ENCODE measurements around the gene TSPAN2. TPM values are rescaled to one million over a fixed set of nuclear protein-coding genes. Genes with fewer than 3 reads are reported as not detected.

TSPAN2 gene
- total and polyA plus RNA-seq, 11 donors = 2.8 to 10.6 (median 7.1) TPM

DNA sequence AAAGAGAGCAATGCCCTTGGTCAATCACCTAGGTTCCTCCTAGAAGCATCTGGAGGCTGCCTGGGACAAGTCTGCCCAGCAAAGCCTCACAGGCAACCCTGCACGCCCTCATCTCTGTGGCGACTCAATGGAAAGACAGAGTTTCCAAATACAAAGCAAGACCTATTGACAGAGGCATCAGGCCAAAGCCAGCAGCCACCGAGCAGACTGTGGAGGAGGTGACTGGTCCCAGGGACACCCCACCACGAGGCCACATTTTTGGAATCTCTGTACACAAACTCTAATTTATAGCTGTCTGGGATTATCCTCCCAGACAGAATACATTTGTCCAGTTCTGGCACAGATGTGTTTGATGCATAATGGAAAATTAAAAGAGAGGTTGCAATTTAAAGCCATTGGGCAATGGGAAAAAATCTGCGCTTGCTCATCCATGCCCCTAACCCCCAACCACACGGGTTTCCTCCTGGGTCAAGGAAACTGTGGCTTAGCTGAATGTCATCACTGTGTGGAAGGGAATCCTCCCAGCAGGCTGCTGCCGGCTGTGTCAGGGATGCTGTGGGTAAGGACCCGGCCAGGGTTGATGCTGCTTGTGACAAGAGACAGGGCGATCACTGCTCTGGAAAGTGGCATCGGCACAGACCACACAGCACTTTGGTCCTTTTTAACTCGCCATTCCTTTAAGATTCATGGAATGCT is 14.3 kb downstream of the TSPAN2 start:
- intact Hi-C loops (cut with DNase I) = no loop called here
- Histone ChIP-seq H3K4me3 (no peak overlapping the region), H3K27me3 (no peaks in the 10 kb centered on the region), H3K27ac (peak overlapping the region in 1 of 12 donors; percentile 80), H3K9me3 (no peaks in the 10 kb centered on the region), H3K4me1 (peaks cover 0 to 37% (median 6%) of the 10 kb centered on the region in 12 donors), H3K36me3 (no peaks in the 10 kb centered on the region)
- ATAC-seq (no peak), DNase-seq (no peak)
- TF ChIP-seq POLR2A (IDR thresholded peaks at IDR 0.05) = no peak
- TF ChIP-seq, protein P1, sequence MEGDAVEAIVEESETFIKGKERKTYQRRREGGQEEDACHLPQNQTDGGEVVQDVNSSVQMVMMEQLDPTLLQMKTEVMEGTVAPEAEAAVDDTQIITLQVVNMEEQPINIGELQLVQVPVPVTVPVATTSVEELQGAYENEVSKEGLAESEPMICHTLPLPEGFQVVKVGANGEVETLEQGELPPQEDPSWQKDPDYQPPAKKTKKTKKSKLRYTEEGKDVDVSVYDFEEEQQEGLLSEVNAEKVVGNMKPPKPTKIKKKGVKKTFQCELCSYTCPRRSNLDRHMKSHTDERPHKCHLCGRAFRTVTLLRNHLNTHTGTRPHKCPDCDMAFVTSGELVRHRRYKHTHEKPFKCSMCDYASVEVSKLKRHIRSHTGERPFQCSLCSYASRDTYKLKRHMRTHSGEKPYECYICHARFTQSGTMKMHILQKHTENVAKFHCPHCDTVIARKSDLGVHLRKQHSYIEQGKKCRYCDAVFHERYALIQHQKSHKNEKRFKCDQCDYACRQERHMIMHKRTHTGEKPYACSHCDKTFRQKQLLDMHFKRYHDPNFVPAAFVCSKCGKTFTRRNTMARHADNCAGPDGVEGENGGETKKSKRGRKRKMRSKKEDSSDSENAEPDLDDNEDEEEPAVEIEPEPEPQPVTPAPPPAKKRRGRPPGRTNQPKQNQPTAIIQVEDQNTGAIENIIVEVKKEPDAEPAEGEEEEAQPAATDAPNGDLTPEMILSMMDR (IDR thresholded peaks at IDR 0.05) = no peak
- WGBS, 4 donors = 75 to 78% (median 77%) methylated on average over 11 of the region's 11 CpGs

DNA sequence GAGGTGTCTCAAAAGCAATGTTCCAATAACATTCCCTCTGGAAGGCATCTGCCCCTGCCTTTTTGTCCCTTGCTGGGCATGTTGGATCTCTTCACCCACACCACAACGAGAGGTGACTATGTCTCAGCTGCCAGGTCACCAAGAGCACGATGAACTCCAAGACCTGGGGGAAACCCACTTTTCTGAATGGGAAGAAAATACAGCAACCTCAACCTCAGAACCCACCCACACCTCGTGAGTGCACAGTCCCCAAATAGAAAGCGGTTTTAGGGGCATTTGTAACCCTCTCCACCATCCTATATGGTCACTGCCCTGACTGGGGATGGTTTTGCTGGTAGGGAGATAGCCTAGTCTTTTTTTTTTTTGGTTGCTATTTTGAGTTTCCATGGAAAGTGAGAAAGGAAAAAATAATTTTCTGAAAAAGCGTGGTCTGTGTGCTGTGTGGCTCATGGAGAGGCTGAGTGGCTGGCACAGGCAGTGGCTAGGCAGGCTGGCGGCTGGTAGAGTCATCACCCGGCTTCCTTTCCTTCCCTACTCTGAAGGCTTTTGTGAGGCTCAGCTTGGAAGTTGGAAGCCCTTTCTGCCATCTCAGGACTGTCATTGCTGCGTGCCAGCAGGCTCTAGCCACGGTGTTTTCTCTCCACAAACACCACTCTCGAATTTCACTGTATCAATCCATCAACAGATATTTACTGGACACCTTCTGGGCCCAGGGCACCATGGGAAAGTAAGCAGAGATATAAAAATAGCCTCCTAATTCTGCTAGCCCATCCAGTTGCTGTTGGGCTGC is 15.8 kb downstream of the TSPAN2 start:
- Histone ChIP-seq H3K36me3 (no peaks in the 10 kb centered on the region), H3K9me3 (no peaks in the 10 kb centered on the region), H3K27ac (peak overlapping the region in 8 of 12 donors; percentile 15 to 80 (median 42)), H3K27me3 (no peaks in the 10 kb centered on the region), H3K4me3 (peak overlapping the region in 3 of 12 donors; percentile 0 to 15 (median 5)), H3K4me1 (peaks cover 0 to 41% (median 6%) of the 10 kb centered on the region in 12 donors)
- 41 to 64% (median 55%) methylated on average over 10 of the region's 10 CpGs for WGBS, 4 donors
- peak in 2 of 5 donors; percentile 42 to 43 for DNase-seq
- peak; percentile 30 to 83 (median 78) for ATAC-seq
- intact Hi-C loops (cut with DNase I) = no loop called here
- TF ChIP-seq POLR2A (IDR thresholded peaks at IDR 0.05) = no peak
- TF ChIP-seq, protein P1 (IDR thresholded peaks at IDR 0.05) = no peak

DNA sequence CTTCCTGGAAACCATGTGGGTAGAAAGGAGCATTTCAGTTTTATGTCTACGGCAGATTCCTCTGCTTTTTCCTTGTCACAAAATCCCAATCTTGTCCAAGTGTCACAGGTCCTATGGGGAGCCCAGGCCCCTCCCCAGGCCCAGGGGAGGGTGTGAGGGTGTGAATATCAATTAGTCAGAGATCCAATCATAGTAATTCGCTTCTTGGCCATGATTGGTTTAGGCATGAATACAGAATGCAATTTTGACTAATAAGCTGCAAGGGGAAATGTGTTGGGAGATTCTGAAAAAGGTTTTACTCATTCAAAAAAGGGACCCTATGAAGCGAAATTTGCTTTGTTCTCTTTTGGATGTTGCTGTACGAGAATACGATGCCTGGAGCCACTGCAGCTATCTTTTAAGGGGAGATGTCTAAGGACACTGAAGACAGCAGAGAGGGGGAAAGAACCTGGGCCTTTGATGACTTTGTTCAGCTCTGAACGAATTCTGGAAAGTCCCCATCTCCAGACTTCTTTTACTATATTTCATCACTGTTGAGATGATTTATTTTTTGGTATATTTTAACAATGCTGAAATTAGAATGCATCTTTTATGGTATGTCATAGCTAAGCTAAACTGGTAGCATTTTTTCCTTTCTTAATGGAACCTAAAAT is 18.2 kb downstream of the TSPAN2 start:
- no peaks in the 10 kb centered on the region for H3K9me3 ChIP-seq
- ATAC-seq (no peak), DNase-seq (no peak)
- TF ChIP-seq, protein P1 (IDR thresholded peaks at IDR 0.05) = no peak
- no peak for TF ChIP-seq POLR2A (IDR thresholded peaks at IDR 0.05)
- no peaks in the 10 kb centered on the region for H3K36me3 ChIP-seq
- peaks cover 0 to 35% (median 6%) of the 10 kb centered on the region in 12 donors for H3K4me1 ChIP-seq
- H3K27me3 ChIP-seq = no peaks in the 10 kb centered on the region
- WGBS, 4 donors = 85 to 92% (median 89%) methylated on average over 6 of the region's 6 CpGs
- intact Hi-C loops (cut with DNase I) = no loop called here
- peak overlapping the region in 1 of 12 donors; percentile 80 for H3K27ac ChIP-seq
- H3K4me3 ChIP-seq = no peak overlapping the region

Data from heart left ventricle (tissue), 16 donors.